GM18951 (cell line): ENCODE data around the gene FKBP1B.
"Not testable (repeated sequence)": the region's sequence is repeated elsewhere in the genome, so short reads cannot be mapped to it uniquely, and the experiment has no call there.

Source experiments
- POLR2A ChIP-seq: IDR thresholded peaks from 4 replicates; pipeline ENCODE4 v1.6.1; 2011; ENCODE audit warnings: mild to moderate bottlenecking; ENCODE audit not compliant: insufficient read length, insufficient read depth; ENCODE audit errors: extremely low read depth
- in situ Hi-C: fragments of 300-500 bp; cut with MboI; formaldehyde crosslinking; loops from one replicate; pipeline ENCODE4 v1.12.0; 2022; ENCODE audit warnings: low sequenced_read_pairs, mixed read lengths, inconsistent platforms; ENCODE audit not compliant: unreplicated experiment

The FKBP1B gene

DNA sequence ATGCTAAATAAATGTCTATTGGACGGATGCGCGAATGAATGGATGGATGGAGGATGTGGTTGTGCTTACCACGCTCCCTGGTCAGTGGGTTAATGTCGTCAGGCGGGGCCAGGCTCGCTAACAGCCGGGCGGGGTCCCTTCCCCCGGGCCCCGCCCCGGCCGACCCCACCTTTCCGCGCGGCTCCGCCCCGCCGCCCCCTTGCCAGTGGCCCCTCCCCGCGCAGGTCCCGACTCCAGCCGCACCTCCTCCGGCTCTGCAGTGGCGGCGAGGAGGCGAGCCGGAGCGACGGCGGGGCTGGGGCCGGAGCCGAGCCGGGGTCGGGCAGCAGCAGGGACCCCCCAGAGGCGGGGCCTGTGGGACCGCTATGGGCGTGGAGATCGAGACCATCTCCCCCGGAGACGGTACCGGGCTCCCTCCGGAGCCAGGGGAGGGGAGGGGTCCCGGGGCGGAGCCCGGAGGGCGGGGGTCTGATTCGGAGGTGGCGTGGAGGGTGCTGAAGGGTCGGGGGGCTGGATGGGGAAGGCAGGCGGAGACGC lies at the start of gene FKBP1B:
TSS of gene FKBP1B (plus strand) at position 257 of the 537 bp plus-strand sequence. CDS start at position 366, 109 bp downstream.
- in situ Hi-C loops: no loop called here
- TF ChIP-seq POLR2A: no peak

DNA sequence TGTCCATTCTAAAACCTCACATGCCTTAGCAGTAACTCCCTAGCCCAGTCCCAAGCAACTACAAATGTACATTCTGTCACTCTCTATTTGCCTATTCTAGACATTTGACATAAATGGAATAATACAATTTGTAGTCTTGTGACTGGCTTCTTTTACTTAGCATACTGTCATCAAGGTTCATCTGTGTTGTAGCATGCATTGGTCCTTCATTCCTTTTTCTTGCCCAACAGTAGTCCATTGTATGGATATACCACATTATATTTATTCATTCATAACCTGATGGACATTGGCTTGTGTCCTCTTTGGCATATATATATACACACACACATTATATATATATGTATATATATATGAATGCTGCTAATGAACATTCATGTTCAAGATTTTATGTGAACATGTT lies 41.8 kb upstream of the FKBP1B start:
- in situ Hi-C loops: no loop called here
- TF ChIP-seq POLR2A: no peak

DNA sequence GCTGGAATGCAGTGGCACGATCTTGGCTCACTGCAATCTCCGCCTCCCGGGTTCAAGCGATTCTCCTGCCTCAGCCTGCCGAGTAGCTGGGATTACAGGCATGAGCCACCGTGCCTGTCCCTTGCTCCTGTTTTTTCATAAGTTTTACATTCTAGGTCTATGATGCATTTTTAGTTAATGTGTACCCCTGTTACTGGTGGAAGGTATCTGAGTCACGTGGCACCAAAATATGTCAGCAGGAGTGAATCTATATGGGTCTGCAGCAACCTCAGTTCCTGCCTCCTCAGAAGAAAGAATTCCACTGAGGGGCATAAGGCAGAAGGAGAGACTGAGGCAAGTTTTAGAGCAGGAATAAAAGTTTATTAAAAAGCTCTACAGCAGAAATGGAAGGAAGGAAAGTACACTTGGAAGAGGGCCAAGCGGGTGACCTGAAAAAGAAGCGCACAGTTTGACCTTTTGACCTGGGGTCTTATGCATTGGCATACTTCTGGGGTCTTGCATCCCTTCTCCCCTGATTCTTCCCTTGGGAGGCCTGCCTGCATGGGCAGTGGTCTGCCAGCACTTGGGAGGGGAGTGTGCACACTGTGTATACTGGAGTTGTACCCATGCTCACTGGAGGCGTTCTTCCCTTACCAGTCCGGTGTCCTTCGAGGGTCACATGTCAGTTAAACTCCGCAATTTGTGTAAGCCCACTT lies 40.7 kb upstream of the FKBP1B start:
- no peak for TF ChIP-seq POLR2A
- in situ Hi-C loops: no loop called here

- TF ChIP-seq POLR2A: no peak
- in situ Hi-C loops: no loop called here
Observed at GRCh38 chr2:24009367-24009679, 40.2 kb upstream of the FKBP1B start.

DNA sequence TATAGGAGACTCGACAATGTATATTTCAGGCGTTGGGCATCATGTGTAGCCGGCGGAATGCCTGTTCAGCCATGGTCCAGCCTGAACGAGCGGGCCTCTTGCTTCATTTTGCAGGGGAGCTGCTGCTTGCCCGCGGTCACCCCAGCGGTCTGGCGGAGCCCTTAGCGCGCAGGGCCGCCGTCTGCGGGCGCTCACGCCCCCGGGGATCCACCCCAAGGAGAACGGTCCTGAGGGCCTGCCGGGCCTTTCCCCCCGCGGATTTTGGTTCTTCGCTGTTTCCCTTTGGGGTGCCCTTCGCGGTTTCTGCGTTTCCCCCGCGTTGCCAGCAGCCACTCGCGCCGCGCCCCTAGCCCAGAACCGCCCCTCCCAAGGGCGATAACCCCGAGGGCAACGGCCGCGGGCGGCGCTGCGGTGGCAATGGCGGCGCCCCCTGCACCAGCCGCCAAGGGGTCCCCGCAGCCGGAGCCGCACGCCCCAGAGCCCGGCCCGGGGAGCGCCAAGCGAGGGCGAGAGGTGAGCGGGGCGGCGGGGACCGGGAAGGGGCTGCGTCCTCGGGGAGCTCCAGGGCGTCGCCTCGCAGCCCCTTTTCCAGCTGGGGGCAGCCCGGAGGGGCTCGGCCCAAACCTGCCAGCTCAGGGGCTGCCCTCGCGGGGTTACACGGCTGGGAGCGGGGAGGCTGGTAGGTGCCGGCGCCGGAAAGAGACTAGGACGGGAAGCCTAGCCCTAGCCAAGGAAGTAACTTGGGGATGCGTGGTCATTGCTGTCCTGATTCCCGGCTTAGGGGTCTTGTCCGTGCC lies 39.7 kb upstream of the FKBP1B start, which contains the start of gene MFSD2B:
TSS of gene MFSD2B (plus strand) at position 406 of the 797 bp plus-strand sequence. CDS start at position 418, 12 bp downstream.
- TF ChIP-seq POLR2A: no peak
- in situ Hi-C loops: no loop called here

- no peak for TF ChIP-seq POLR2A
- in situ Hi-C loops: no loop called here
Observed at GRCh38 chr2:24010477-24011249, 38.9 kb upstream of the FKBP1B start.

- TF ChIP-seq POLR2A: no peak
- in situ Hi-C loops: no loop called here
Observed at GRCh38 chr2:24011250-24012104, 38.1 kb upstream of the FKBP1B start.

GRCh38 chr2:24012521-24013188 lies 36.9 kb upstream of the FKBP1B start:
- no peak for TF ChIP-seq POLR2A
- in situ Hi-C loops: no loop called here

DNA sequence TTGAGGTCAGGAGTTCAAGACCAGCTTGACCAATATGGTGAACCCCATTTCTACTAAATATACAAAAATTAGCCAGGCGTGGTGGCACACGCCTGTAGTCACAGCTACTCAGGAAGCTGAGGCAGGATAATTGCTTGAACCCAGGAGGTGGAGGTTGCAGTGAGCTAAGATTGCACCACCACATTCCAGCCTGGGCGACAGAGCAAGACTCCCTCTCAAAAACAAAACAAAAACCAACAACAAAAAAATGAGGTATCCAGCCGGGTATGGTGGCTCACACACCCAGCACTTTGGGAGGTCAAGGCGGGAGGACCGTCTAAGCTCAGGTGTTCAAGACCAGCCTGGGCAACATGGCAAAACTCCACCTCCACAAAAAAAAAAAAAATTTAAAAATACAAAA lies 34.6 kb upstream of the FKBP1B start:
- in situ Hi-C loops: not testable (repeated sequence)

- in situ Hi-C loops: no loop called here
- TF ChIP-seq POLR2A: no peak
Observed at GRCh38 chr2:24015562-24016375, 33.8 kb upstream of the FKBP1B start.

DNA sequence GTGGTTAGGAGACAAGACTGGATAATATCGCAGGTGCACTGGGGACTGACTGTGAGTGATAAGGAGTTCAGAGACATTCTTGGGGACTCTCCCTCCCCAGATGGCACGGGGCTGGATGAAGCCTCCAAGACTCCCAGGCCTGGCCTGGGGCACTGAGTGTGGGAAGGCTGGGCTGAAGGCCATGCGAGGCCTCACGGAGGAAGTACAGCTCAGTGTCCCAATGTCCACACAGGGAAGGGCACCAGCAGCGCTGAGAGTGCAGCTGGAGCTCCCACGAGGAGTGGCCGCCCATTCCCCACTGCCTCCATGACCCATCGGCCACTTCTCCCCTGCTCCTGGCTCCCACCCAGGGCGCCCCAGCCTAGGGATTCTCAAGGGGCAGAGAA lies 33.2 kb upstream of the FKBP1B start:
- in situ Hi-C loops: no loop called here
- no peak for TF ChIP-seq POLR2A

DNA sequence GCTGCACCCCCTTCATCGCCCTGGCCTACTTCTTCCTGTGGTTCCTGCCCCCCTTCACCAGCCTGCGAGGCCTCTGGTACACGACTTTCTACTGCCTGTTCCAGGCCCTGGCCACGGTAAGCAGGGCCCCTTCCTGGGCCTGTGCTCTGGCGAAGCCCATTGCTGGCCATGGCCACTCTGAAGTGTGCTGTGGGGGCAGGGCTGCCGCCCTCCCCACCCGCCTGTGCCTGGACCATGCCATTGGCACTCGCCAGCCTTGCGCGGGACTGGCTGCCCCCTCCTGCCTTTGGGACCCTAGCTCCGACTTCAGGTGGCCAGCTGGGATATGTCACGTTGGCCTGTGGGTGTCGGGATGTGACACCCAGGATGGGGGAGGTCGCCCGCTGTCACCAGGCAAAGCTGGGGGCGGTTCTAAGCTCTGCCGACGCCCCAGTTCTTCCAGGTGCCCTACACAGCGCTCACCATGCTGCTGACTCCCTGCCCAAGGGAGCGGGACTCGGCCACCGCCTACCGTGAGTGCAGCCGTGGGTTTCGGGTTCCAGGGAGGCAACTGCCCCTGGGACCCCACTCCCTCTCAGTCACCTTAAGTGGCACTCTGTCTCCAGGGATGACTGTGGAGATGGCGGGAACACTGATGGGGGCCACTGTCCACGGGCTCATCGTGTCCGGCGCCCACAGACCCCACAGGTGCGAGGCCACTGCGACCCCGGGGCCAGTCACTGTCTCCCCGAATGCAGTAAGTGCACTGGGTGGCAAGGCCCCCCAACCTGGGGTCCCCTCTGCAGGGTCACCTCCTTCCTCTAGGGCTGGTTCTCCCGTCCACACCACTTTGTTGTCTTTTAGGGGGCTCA lies 32.5 kb upstream of the FKBP1B start:
- in situ Hi-C loops: no loop called here

More for the DNA sequence above, 32.5 kb upstream of the FKBP1B start:
- TF ChIP-seq POLR2A: no peak
